K562 (cell line): ENCODE results near the gene CLDN15. TPM values are rescaled to one million over a fixed set of nuclear protein-coding genes. Genes with fewer than 3 reads are reported as not detected.
A peak's percentile ranks its signal among the peaks of the same experiment; 100 is the strongest.

Experiments
- ATAC-seq: fragments of 200-7000 bp; cut with Tn5 transposase; 3 replicates; pipeline ENCODE4 v1.9.1; 2020; ENCODE audit warnings: moderate library complexity
- BruUV-seq: library from RNA; stranded (reverse); fragments of 400-500 nt; replicated peaks from 2 replicates; lab custom pipeline; 2021; lab: Mats Ljungman, UMichigan
- CTCF ChIA-PET: fragments of 300-600 bp; formaldehyde crosslinking; extraction: SDS; loops from one replicate; lab custom pipeline; 2021; ENCODE audit warnings: low intra/inter-chr PET ratio; lab: Yijun Ruan, JAX
- POLR2A ChIA-PET: fragments of 300-600, 350-650 bp; sonication (Branson Sonifier 250); formaldehyde crosslinking; extraction: SDS; loops from one replicate; lab custom pipeline; 2021; ENCODE audit warnings: antibody characterized with exemption, inconsistent platforms; lab: Yijun Ruan, JAX
- DNase-seq, 4 experiments: peaks; one replicate each; pipeline versions ENCODE4 v3.0.0 to v3.0.0-alpha.2; 2011 to 2018; ENCODE audit warnings: low spot score in 3 of 4, mixed read lengths in 3 of 4; ENCODE audit errors: extremely low read depth in 1 of 4
- FAIRE-seq: peaks from 2 replicates; lab custom pipeline; 2011; peaks lifted over from hg19 to GRCh38; lab: Jason Lieb, UNC
- H2AFZ ChIP-seq: 2 replicates; pipeline ENCODE4 v1.6.0; 2011; ENCODE audit warnings: low read depth, low read length, control low read depth, inconsistent platforms
- H3K27ac ChIP-seq: fragments of 200-600 bp; 3 replicates; pipeline ENCODE4 v1.8.0; 2011; ENCODE audit warnings: low read depth, mild to moderate bottlenecking, control low read depth, inconsistent platforms, low read length, moderate library complexity, mixed read lengths; ENCODE audit errors: extremely low read depth
- H3K27me3 ChIP-seq, 2 experiments: fragments of 300-600 bp in 1 of 2; 2 replicates in 1 of 2; 3 replicates in 1 of 2; pipeline versions ENCODE4 v1.6.0 to v1.8.0; 2011; ENCODE audit warnings: inconsistent platforms in 2 of 2, low read length in 2 of 2, mild to moderate bottlenecking in 1 of 2, mixed read lengths in 1 of 2, moderate library complexity in 1 of 2; ENCODE audit not compliant: control insufficient read depth in 2 of 2, insufficient read depth in 2 of 2
- H3K36me3 ChIP-seq: fragments of 300-600 bp; 3 replicates; pipeline ENCODE4 v1.8.0; 2011; ENCODE audit warnings: mild to moderate bottlenecking, low read length, inconsistent platforms; ENCODE audit not compliant: control insufficient read depth, insufficient read depth
- H3K4me1 ChIP-seq, 2 experiments: fragments of 200-600 bp in 1 of 2; replicated peaks in 1 of 2; 2 replicates in 1 of 2; 3 replicates in 1 of 2; pipeline versions ENCODE4 v1.5.1 to v1.8.0; 2011; ENCODE audit warnings: inconsistent platforms in 2 of 2, low read length in 2 of 2, mild to moderate bottlenecking in 1 of 2, mixed read lengths in 1 of 2, moderate library complexity in 1 of 2; ENCODE audit not compliant: control insufficient read depth in 2 of 2, insufficient read depth in 2 of 2
- H3K4me2 ChIP-seq: 2 replicates; pipeline ENCODE4 v1.6.1; 2011; ENCODE audit warnings: low read length, control low read depth, inconsistent platforms, mixed read lengths; ENCODE audit not compliant: insufficient read depth
- H3K4me3 ChIP-seq: fragments of 200-600 bp; sonication (generic), shearing (Covaris generic); 2 replicates; pipeline ENCODE4 v1.5.1; 2016; ENCODE audit warnings: control low read depth, inconsistent platforms
- H3K79me2 ChIP-seq: fragments of 200-600 bp; 3 replicates; pipeline ENCODE4 v1.8.0; 2011; ENCODE audit warnings: low read length, inconsistent platforms; ENCODE audit not compliant: control insufficient read depth, insufficient read depth
- H3K9ac ChIP-seq, 2 experiments: 2 replicates each; pipeline versions ENCODE4 v1.6.0 to v1.6.1; 2011; ENCODE audit warnings: low read depth in 2 of 2, low read length in 2 of 2, control low read depth in 1 of 2, inconsistent platforms in 1 of 2, mild to moderate bottlenecking in 1 of 2, mixed read lengths in 1 of 2; ENCODE audit not compliant: insufficient read depth in 1 of 2
- H3K9me1 ChIP-seq: one replicate; pipeline ENCODE4 v1.6.0; 2011; ENCODE audit warnings: inconsistent platforms, mild to moderate bottlenecking, low read length, moderate library complexity; ENCODE audit not compliant: control insufficient read depth, insufficient read depth
- H3K9me3 ChIP-seq: replicated peaks from 2 replicates; pipeline ENCODE4 v1.5.1; 2011; ENCODE audit warnings: low read depth, low read length, inconsistent platforms; ENCODE audit not compliant: control insufficient read depth, insufficient read depth
- H4K20me1 ChIP-seq: replicated peaks from 2 replicates; pipeline ENCODE4 v1.6.1; 2011; ENCODE audit warnings: low read length, inconsistent platforms, mixed read lengths; ENCODE audit not compliant: control insufficient read depth, insufficient read depth
- FOSL1 ChIP-seq: fragments of 200-800 bp; sonication (Bioruptor generic); conservative IDR thresholded peaks from 2 replicates; pipeline ENCODE4 v1.6.1; 2016; ENCODE audit warnings: missing genetic modification characterization, missing compliant biosample characterization
- NR2F6 ChIP-seq: fragments of 450-650 bp; formaldehyde crosslinking; IDR thresholded peaks from 2 replicates; pipeline ENCODE4 v1.4.0; 2020; ENCODE audit warnings: mild to moderate bottlenecking
- POLR2G ChIP-seq: fragments of 200-400 bp; formaldehyde crosslinking; IDR thresholded peaks from 2 replicates; pipeline ENCODE4 v1.6.1; 2017; ENCODE audit warnings: low read depth, mild to moderate bottlenecking, antibody characterized with exemption, low read length, moderate library complexity
- RBFOX2 ChIP-seq: fragments of 200-400 bp; formaldehyde crosslinking; IDR thresholded peaks from 2 replicates; pipeline ENCODE4 v1.6.1; 2017; ENCODE audit warnings: low read depth, mild to moderate bottlenecking, low read length, moderate library complexity
- ZZZ3 ChIP-seq: fragments of 450-650 bp; IDR thresholded peaks from 2 replicates; pipeline ENCODE4 v1.6.1; 2016; ENCODE audit warnings: antibody characterized with exemption, mild to moderate bottlenecking, moderate library complexity
- WGBS: fragments of 100-300 bp; shearing (Covaris generic); methylation state at CpG from one replicate; pipeline ENCODE4 v1.1.6; 2016; ENCODE audit warnings: low coverage, mixed read lengths; ENCODE audit not compliant: insufficient coverage; ENCODE audit errors: missing lambda C conversion rate; 5-methylcytosine and 5-hydroxymethylcytosine counted together
- in situ Hi-C: fragments of 300-500 bp; cut with MboI; formaldehyde crosslinking; loops from 4 replicates; pipeline ENCODE4 v1.15.0; 2018; ENCODE audit warnings: inconsistent platforms, mixed read lengths
- intact Hi-C: fragments of 100-400 bp; cut with micrococcal nuclease; formaldehyde crosslinking; loops from 2 replicates; pipeline ENCODE4 v1.14.2; 2022
- polyA plus RNA-seq, 8 experiments: library from polyadenylated mRNA; depleted of rRNA in 4 of 8; stranded (reverse) in 5 of 8; unstranded in 3 of 8; fragments of >200 nt; fragmentation: Nextera tagmentation in 2 of 8; fragmentation: Illumina TruSeq in 1 of 8; extraction: Ambion mirVana in 2 of 8; extraction: Trizol in 1 of 8; gene quantifications; 2 replicates each; pipeline versions ENCODE4 v1.2.1 to v1.2.3, GENCODE V29; 2011 to 2014; ENCODE audit warnings: inconsistent platforms in 1 of 8, missing spikeins in 1 of 8
- total RNA-seq, 7 experiments: library from RNA; depleted of rRNA in 6 of 7; stranded (reverse); fragments of >200 nt in 6 of 7; fragmentation: Illumina TruSeq in 2 of 7; extraction: Trizol in 2 of 7; gene quantifications; 2 replicates each; pipeline versions ENCODE4 v1.2.1 to v1.2.3, GENCODE V29; 2011 to 2021; ENCODE audit warnings: low replicate concordance in 1 of 7
- TF ChIP-seq, protein P1 (sequence below): IDR thresholded peaks from 3 replicates; pipeline ENCODE4 v1.6.1; 2011; ENCODE audit warnings: borderline replicate concordance, mild to moderate bottlenecking; ENCODE audit not compliant: insufficient read length, insufficient read depth

Gene CLDN15
- total and polyA plus RNA-seq, 9 of the 15 experiments (the other 6 are each of a cell fraction or from before 2014, with no cell fraction given) = 0.32 to 14.5 (median 7.4) TPM

DNA sequence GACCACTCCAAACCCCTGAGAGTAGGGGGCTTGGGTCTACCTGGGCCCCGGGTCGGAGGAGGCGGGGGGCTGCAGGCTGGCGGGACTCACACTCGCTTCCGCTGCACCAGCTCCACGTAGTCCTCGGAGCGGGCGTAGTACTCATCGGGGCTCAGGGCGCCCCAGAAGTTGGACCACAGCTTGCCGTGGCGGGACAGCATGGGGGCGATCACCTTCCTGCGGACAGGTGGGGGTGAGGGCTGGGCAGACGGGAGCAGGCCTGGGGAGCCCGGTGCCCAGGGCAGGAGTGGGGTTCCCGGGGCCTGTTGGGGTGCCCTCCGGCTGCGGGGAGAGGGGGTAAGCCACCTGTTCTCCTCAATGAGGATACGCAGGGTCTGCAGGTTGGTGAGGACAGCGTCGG, 26.1 kb downstream of the CLDN15 start:
- no peaks in the 10 kb centered on the region for H3K27me3 ChIP-seq
- ChIA-PET POLR2A (interaction anchor here (0.7 kb wide), 1 partner anchor 19 kb away, joined by 5 read pairs; no protein-coding TSS in a partner anchor), CTCF (no interaction called here)
- intact Hi-C loops = no loop called here
- DNase-seq = no peak
- in situ Hi-C loops = no loop called here
- no peak overlapping the region for H2AFZ ChIP-seq
- H3K36me3 ChIP-seq = peaks cover 75% of the 10 kb centered on the region; the same call in 2 of the 3 replicates
- no peak for ATAC-seq
- H3K9me3 ChIP-seq = no peaks in the 10 kb centered on the region
- H3K9ac ChIP-seq = peak overlapping the region in 1 of 2 experiments; percentile 9; a peak in 2 of 4 replicates
- no peaks in the 10 kb centered on the region for H3K9me1 ChIP-seq
- H3K4me1 ChIP-seq = peaks cover 6 to 35% of the 10 kb centered on the region in 2 experiments
- no peaks in the 10 kb centered on the region for H4K20me1 ChIP-seq
- no peak for FAIRE-seq
- H3K27ac ChIP-seq = no peak overlapping the region
- TF ChIP-seq RBFOX2 = peak; percentile 34; the same call in 1 of the 2 replicates
- TF ChIP-seq, protein P1, sequence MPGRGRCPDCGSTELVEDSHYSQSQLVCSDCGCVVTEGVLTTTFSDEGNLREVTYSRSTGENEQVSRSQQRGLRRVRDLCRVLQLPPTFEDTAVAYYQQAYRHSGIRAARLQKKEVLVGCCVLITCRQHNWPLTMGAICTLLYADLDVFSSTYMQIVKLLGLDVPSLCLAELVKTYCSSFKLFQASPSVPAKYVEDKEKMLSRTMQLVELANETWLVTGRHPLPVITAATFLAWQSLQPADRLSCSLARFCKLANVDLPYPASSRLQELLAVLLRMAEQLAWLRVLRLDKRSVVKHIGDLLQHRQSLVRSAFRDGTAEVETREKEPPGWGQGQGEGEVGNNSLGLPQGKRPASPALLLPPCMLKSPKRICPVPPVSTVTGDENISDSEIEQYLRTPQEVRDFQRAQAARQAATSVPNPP = no peak
- TF ChIP-seq, all 486 proteins: peak for 1
- Histone ChIP-seq H3K4me2 (no peak overlapping the region), H3K4me3 (no peak overlapping the region), H3K79me2 (peaks cover 8% of the 10 kb centered on the region)
- WGBS = 96% methylated on average over 20 of the region's 24 CpGs
- BruUV-seq = no TSS peak

DNA sequence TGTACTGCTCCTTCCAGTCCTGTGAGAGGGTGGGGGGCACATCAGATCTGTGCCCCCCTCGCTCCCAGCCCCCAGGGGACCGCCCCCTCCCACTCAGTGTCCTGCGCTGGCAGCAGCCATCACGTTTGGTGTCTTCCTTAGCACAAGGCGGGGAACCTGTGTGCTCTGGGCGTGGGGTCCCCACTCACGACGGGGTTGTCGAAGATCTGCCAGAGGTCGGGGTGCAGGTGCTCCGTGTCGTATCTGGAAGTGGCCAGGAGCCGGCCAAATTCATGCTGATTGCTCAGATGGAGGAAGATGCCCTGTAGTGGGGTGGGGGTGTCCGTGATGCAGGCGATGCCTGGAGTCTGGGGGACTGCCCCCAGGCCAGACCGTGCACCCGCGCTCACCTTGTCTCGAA, 27.5 kb downstream of the CLDN15 start:
- Histone ChIP-seq H3K36me3 (peaks cover 72% of the 10 kb centered on the region; the same call in 2 of the 3 replicates), H3K9me3 (no peaks in the 10 kb centered on the region), H3K27ac (no peak overlapping the region), H3K4me2 (no peak overlapping the region), H3K4me3 (no peak overlapping the region), H3K79me2 (no peaks in the 10 kb centered on the region), H3K4me1 (peaks cover 0 to 30% of the 10 kb centered on the region in 2 experiments; a peak in 2 of 5 replicates), H3K9ac (peak overlapping the region in 1 of 2 experiments; percentile 78; a peak in 2 of 4 replicates), H3K27me3 (no peaks in the 10 kb centered on the region), H4K20me1 (no peaks in the 10 kb centered on the region), H3K9me1 (no peaks in the 10 kb centered on the region), H2AFZ (no peak overlapping the region)
- FAIRE-seq (no peak), ATAC-seq (no peak), DNase-seq (no peak)
- ChIA-PET POLR2A (interaction anchor here (0.7 kb wide), 1 partner anchor 12 kb away, joined by 3 read pairs; no protein-coding TSS in a partner anchor), CTCF (no interaction called here)
- intact Hi-C loops (no loop called here), in situ Hi-C loops (no loop called here)
- 93% methylated on average over 17 of the region's 19 CpGs for WGBS
- peak; percentile 30; the same call in 1 of the 2 replicates for TF ChIP-seq POLR2G
- peak; percentile 36; the same call in 1 of the 2 replicates for TF ChIP-seq RBFOX2
- TF ChIP-seq ZZZ3 = no peak
- no peak for TF ChIP-seq NR2F6
- TF ChIP-seq FOSL1 (tag) = no peak
- no TSS peak for BruUV-seq
